GM21825 (cell line): ENCODE data around the gene PIP4K2A.

Experiments
- ATAC-seq: cut with Tn5 transposase; IDR thresholded peaks from one replicate; pipeline ENCODE4 v1.9.1; 2021; ENCODE audit warnings: mild to moderate bottlenecking, moderate library complexity; ENCODE audit not compliant: unreplicated experiment

PIP4K2A gene

GRCh38 chr10:22669163-22669711 lies 45.1 kb downstream of the PIP4K2A start:
- ATAC-seq, result peak; percentile 38

DNA sequence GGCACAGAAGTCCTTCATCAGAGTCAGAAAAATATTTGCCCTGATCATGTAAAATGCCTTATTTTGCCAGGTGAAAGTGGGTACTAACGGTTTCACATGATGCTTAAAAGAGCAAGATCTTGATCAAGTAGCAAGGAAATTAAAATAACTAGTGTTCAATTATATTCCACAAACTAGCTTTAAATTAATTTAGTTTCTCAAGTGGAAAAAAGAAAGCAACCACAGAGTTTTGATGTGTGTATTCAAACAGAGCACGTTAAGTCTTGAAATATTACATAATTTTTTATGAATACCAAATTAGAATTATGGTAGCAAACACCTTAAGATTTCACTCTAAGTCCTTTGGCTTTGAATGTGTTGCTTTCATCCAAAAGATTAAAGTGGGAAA lies 47.3 kb downstream of the PIP4K2A start:
- no peak for ATAC-seq

DNA sequence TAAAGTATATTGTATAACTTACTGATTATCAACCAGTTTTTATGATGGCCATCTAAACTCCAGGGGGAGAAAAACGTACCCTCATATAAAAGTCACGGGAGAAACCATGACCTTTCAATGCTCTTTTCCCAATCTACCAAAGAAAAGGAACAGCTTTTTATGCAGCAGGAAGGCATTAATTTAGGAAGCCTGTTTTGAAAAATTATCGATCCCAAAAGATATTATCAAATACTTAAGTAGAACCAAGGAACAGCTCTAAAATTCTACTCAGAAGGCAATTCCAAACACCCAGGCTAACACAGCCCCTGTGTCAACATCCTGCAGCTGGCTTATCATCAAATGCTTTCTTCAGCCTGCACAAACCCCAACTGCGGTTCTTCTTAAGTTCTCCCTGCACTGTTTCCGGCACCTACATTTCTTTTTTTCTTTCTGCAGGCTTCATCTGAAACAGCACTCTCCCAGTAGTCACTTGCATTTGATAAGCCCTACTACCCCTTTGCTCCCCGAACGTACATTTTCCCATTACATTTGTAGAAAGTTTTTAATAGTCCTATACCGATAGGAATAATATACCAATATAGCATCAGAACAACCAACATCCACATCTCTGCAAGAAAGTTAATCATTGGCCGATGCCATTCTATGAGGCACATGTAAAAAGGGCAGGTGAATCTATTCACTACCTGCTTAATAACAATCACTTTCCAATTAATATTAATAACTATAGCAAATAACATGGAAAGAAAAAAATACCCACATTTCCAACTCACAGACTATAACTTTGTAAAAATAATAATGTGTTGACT lies 47.9 kb downstream of the PIP4K2A start:
- ATAC-seq, result peak; percentile 87

DNA sequence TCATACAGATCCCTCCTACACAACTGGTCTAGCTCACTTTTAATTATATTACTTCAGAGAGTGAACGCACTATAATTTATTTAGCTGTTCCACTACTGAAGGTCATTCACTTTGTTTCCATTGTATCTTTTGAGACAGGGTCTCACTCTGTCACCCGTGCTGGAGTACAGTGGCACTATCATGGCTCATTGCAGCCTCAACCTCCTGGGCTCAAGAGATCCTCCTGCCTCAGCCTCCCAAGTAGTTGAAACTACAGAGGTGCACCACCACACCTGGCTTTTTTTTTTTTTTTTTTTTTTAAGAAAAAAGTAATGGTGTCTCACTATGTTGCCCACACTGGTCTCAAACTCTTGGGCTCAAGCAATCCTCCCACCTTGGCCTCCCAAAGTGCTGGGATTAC lies 49.0 kb downstream of the PIP4K2A start:
- no peak for ATAC-seq

DNA sequence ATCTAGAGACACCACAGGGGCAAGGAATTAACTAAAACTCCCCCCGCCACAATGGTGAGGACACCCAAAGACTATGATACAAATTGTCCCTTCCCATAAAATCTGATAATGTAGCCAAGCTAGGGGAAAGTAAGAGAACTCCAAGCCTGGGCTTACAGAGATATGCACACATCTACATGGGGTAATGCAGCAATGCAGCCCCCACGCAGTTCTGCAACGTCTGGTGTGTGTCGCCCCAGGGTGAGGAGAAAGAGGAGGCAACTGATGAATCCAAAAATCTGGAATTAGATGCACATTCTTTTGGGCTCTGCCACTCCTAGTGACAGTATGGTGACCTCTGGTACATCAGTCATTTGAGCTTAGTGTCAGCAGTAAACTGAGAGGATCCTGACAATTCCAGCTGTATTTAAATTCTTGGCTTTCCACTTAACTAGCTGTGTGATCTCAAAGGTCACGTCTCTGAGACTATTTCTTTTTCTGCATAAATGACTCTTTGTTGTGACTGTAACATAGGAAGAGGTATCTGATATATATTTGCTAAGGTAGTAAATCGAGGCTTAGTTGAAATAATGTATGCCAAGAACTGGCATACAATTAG lies 51.5 kb downstream of the PIP4K2A start:
- no peak for ATAC-seq

DNA sequence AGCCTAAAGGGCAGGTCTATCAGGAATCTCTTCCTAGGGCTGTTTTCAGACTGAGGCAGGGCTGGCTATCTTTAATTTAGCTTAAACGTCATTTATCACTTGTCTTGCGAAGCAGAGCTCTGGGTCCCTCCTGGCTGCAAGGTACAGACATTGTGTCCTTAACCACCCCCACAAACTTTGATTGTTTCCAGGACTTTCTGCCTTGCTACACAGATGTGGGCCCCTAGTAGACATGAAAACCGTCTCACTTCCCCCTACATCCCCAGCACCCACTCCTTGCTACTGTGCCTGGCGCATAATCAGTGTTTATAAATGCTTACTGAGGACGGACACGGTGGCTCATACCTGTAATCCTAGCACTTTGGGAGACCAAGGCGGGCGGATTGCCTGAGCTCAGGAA lies 54.5 kb downstream of the PIP4K2A start:
- ATAC-seq, result no peak

DNA sequence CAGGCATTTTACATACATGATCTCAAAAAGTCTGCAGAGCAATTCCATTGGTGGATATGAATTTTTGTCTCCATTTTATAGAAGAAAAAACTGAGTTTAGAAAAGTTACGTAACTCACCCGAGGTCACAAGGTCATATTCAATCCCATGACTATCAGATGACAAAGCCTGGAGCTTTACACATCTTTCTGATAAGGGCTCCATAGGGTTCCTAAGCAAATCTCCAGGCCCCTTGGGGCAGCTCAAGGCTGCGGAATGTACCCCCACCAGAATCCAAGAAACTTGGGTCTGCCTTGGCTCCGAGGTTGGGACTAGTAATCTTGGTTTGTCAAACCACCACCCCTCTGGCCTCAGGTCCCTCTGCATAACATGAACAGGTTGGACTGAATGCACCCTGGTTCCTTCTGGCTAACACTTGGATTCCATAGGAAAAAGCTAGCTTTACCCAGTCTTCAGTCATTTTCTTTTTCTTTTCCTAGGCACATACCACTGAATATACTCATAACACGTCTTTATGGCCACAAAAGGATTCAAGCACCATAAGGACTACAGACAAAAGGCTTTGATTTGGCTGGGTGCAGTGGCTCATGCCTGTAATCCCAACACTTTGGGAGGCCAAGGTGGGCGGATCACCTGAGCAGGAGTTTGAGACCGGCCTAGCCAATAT lies 55.5 kb downstream of the PIP4K2A start:
- no peak for ATAC-seq

- no peak for ATAC-seq
Measured at GRCh38 chr10:22657566-22658225, 56.7 kb downstream of the PIP4K2A start.

DNA sequence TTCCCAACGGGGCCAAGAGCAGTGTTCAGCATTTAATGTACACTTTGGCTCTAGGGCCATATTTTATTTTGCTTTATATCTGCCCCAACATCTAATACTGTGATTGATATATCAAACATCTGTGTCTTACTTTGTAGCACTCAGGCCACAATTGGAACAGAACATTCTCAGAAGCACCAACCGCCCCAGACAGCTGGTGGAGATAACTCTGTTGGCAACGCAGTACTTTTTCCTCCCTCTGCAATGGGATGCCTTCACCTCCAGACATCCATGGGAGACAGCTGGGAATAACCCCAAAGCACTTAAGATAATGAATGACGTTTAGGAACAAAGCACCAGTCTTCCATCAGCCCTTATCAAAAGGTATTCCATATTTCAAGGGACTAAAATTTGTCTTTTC lies 57.4 kb downstream of the PIP4K2A start:
- no peak for ATAC-seq

DNA sequence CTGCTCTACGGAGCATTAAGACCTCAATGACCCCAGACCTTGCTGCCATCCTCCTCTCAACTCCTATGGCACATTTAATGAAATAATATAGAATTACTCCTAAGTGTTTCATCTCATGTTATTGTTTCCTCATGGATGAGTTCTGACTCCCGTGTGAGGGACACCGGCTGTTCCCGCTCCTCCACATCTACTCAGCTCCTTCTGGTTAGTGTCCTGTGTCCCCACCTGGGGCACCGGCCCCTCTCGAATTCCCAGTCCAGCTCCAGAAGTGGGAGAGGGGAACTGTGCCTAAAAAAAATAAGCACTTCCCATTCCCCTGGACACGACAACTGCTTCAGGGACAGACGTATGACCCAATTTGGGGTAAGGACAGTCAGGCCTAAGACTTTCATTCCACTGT lies 58.3 kb downstream of the PIP4K2A start:
- no peak for ATAC-seq

DNA sequence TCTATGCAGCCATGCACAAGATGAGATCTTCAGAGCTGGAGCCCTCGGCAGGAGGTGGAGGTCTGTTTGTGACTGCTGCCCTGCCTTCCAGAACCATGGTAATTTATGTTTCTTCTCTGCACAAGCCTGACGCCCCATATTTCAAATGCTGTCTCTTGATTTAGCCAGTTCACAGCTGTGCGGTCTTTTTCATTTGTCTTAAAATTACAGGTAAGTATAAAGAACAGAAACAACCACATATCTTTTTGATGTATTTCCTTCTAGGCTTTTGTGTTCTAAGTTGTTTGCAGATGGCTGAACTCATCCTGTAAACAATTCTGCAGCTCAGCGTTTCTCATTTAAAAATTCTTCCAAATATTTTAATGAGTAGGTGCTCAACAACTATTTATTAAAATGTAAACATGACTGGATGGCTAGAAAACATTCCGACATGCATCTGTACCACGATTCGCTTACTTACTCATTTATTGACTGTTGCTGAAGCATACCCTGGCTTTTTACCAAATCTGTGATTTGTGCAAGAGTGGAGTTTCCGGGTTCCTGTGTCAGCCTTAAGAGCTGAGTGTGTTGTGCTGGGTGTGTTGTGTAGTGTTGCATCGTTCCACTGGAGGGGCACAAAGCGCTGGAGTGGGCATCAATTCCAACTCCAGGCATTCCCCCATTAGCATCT lies 58.9 kb downstream of the PIP4K2A start:
- no peak for ATAC-seq

DNA sequence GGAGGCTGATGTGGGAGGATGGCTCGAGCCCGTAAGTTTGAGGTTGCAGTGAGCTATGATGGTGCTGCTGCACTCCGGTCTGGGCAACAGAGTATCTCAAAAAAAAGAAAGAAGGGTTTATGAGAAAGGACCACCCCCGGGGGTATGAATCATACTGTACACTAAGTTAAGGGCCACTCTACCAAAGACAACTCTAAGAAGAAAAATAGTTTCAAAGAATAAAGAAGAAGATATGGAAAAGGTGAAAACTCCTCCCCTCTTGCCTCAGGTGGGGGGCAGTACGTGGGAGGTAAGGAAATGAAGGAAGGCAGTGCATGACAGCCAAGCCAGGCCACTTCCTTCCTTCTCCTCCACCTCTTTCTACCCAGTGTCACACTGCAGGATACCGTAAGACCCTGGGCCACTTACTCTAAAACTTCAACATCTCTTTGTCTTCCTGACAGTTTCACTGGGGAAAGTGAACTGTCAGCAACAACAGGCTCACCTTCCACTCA lies 61.3 kb downstream of the PIP4K2A start:
- ATAC-seq, result no peak

- peak; percentile 38 for ATAC-seq
Measured at GRCh38 chr10:22651276-22651980, 63.0 kb downstream of the PIP4K2A start.

GRCh38 chr10:22649994-22650393 lies 64.4 kb downstream of the PIP4K2A start:
- no peak for ATAC-seq

DNA sequence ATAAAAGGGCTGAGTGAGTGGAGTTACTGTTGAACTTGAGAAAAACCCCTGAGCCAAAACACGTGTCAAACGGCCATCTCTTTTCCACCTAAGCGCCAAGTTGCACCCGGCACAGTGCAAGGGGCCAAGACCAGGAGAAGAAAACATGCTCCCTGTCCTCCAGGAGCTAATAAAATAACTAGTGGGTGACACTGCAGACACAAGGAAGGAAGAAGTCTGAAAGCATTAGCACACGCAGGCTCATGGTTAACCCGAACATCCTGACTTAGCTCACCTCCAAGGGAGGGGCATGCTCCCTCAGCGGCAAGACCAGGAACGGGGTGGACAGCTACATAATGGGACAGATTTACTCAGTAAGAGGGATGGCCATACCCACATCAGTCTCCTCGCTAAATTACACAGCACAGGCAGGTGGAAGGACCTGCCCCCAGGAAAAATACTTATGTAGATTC lies 65.0 kb downstream of the PIP4K2A start:
- ATAC-seq, result peak; percentile 31

DNA sequence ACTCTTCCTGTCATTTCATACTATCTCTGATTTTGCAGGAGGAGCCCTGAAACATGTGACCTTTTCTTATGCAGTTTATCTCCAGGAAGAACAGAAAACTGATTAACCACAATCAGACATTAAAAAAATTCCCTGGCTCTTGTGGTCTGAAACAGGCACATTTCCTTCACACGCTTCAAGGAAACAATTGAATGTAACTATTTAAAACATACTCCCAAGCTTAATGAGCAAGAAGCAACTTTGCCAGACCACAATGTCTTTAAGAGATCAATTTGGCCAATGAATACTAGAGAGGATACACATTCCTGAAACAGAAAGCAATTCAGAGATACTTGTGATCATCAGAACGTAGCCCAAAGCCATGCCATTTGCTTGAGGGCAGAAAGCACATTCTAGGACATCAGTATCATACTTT lies 65.8 kb downstream of the PIP4K2A start:
- ATAC-seq, result peak; percentile 34

GRCh38 chr10:22647244-22647643 lies 67.1 kb downstream of the PIP4K2A start:
- ATAC-seq, result no peak

GRCh38 chr10:22646388-22646853 lies 68.0 kb downstream of the PIP4K2A start:
- ATAC-seq, result peak; percentile 50

DNA sequence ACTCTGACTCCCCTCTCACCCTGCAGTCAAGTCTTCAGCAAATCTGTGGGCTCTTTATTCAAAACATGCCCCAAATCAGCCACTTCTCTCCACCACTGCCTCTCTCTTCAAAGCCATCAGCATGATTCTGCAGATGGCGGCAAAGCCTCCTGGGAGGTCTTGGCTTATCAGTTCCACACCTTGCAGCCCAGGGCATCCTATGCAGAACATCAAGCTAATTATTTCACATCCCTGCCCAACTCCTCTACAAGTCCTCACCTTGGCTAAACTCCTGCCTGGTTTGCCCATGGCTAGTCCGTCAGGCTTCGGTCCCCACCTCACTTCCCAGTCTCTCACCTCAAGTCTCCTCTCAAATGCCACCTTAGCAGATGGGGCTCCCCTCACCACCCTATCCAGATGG lies 70.2 kb downstream of the PIP4K2A start:
- ATAC-seq, result no peak

DNA sequence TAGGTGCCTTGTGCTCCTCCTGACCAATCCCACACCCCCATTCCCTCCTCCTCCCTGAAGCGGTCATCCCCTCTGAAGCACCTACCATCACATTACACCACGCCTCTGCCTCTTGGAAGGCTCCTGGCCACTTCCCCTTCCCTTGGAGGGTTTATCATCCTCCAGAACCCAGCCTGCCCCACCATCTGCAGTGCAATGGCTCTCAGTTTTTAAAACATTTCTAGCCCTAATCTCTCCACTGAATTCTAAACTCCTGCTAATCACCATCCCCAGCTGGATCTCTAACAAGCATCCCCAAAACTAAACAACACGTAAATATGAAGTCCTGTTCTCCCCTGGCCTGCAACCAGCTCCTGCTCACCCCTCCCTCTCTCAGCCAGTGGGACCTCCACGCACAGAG lies 70.6 kb downstream of the PIP4K2A start:
- ATAC-seq, result no peak
